Coronary artery (tissue), 2 donors: ENCODE measurements around the gene BOD1.

Source experiments
- DNase-seq: peaks from one replicate; pipeline ENCODE4 v3.0.0-alpha.2; 2017; ENCODE audit warnings: low spot score
- H3K27ac ChIP-seq, 2 donors: fragments of 200-600 bp; sonication (generic); one replicate each; pipeline ENCODE4 v1.5.1; 2016 to 2019
- H3K4me3 ChIP-seq: fragments of 200-600 bp; sonication (generic); 2 replicates; pipeline ENCODE4 v1.5.1; 2016; ENCODE audit warnings: mild to moderate bottlenecking, moderate library complexity
- TF ChIP-seq, protein P1 (sequence below): fragments of 200-600 bp; sonication (generic); IDR thresholded peaks from one replicate; pipeline ENCODE4 v1.5.1; 2019; ENCODE audit warnings: antibody characterized with exemption

BOD1 gene

DNA sequence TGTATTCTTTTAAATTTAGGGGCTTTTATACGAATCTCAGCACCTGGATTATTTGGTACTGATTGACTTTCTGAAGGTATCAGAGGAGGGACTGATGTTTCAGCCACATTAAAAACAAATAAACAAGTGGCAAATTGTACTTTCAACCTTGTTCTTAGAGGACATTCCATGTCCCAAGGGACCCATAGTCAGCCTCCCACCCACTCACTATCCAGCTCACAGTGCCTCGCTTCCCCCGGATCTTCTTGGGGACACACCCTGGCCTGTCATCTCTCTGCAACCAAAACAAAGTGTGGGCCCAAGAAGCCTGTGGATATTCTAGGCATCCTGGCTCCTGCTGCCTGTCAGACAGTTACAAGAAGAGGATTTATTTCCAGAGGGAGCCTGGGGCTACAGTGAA lies 8.8 kb upstream of the BOD1 start:
- no peak overlapping the region for H3K4me3 ChIP-seq
- TF ChIP-seq, protein P1, sequence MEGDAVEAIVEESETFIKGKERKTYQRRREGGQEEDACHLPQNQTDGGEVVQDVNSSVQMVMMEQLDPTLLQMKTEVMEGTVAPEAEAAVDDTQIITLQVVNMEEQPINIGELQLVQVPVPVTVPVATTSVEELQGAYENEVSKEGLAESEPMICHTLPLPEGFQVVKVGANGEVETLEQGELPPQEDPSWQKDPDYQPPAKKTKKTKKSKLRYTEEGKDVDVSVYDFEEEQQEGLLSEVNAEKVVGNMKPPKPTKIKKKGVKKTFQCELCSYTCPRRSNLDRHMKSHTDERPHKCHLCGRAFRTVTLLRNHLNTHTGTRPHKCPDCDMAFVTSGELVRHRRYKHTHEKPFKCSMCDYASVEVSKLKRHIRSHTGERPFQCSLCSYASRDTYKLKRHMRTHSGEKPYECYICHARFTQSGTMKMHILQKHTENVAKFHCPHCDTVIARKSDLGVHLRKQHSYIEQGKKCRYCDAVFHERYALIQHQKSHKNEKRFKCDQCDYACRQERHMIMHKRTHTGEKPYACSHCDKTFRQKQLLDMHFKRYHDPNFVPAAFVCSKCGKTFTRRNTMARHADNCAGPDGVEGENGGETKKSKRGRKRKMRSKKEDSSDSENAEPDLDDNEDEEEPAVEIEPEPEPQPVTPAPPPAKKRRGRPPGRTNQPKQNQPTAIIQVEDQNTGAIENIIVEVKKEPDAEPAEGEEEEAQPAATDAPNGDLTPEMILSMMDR: no peak
- no peak for DNase-seq
- no peak overlapping the region for H3K27ac ChIP-seq

DNA sequence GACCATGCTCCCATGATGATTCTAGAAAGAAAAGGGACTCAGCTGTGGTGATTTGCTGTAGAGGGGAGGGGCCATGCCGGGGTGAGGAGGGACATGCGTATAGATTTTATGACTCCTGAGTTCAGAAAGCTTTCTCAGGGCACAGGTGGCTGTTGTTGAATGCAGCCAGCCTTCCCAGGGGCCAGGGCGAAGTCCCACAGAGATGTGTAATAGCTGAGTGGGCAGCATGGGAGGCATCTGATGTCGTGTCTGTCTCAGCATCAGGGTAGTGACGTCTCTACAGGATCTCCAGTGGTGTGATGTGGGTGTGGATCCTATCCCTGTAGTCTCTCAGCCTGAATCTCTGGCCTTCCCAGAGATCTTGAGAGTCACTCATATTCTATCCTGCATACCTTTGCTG lies 7.8 kb upstream of the BOD1 start:
- H3K4me3 ChIP-seq: no peak overlapping the region
- DNase-seq: no peak
- no peak overlapping the region for H3K27ac ChIP-seq
- TF ChIP-seq, protein P1: no peak

GRCh38 chr5:173623789-173624188 lies 7.3 kb upstream of the BOD1 start:
- no peak for DNase-seq
- H3K27ac ChIP-seq: no peak overlapping the region
- TF ChIP-seq, protein P1: no peak

DNA sequence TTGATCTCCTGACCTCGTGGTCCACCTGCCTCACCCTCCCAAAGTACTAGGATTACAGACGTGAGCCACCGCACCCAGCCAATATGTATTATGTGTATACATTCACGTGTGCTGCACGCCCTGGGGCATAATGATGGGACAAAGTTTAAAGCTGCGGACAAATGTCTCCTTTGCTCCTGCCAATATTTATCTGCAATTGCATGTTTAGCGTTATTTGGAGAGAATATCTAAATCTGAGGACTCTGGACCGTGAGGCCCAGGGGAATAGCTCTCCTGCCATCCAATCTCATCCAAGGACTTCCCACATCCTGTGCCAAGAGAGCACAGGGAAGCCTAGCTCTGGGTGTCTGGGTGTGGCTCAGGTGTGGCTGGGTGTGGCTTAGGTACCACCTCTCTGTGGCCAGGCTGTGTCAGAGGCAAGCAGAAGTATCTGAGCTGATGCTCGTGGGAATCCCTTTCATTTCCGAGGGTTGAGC lies 6.9 kb upstream of the BOD1 start:
- TF ChIP-seq, protein P1: no peak
- Histone ChIP-seq H3K4me3 (no peak overlapping the region), H3K27ac (no peak overlapping the region)
- no peak for DNase-seq

More at GRCh38 chr5:173623789-173624188, 7.3 kb upstream of the BOD1 start:
- H3K4me3 ChIP-seq: no peak overlapping the region

DNA sequence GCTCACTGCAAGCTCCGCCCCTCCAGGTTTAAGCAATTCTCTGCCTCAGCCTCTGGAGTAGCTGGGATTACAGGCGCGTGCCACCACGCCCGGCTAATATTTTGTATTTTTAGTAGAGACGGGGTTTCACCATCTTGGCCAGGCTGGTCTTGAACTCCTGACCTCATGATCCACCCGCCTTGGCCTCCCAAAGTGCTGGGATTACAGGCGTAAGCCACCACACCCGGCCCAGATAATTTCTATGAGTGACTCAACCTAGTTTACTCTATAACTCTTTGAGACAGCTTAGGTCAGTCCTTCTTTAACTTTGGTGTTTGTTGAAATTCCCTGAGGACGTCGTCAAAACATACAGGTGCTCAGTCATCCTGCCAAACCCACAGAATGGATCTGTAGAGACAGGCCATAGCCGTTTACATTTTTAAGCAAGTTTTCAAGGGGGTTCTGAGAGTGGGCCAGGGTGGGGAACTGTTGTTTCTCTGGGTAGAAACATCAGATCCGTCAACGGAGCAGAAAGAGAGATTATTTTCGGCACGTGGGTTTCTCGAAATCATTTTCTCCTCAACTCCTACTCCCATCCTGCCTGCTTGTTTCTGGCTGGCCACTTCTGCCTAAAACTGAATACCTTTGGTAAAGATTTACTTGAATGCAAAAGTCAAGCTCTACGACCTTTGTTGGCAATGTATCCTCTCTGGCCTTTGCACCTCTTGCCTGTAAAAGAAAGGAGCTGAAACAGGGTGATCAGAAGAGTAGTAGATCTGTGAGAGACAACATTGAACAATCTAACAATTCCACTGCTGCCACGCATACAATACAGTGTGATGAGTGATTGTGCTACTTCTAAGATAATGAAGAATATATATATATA lies 6.0 kb upstream of the BOD1 start:
- no peak overlapping the region for H3K27ac ChIP-seq
- H3K4me3 ChIP-seq: no peak overlapping the region
- TF ChIP-seq, protein P1: no peak
- no peak for DNase-seq

DNA sequence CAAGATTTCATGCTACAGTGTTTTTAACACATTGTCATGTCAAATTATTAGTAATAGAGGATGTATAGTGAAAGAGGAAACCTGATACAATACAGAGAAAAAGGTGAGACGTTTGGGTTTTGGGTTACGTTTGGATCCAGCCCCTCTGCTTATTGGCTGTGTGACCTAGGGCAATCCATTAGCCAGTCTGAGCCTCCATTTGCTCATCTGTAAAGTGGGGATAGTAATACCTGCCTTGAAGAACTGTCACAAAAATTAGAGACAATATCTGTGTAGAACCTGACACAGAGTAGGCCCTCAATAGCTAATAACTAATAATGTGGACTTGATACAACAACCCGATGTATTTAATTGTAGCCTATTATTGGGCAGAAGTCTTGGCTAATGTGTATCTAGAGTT lies 4.3 kb upstream of the BOD1 start:
- H3K27ac ChIP-seq: no peak overlapping the region
- TF ChIP-seq, protein P1: no peak
- H3K4me3 ChIP-seq: no peak overlapping the region
- no peak for DNase-seq

GRCh38 chr5:173618927-173619519 lies 2.6 kb upstream of the BOD1 start:
- H3K4me3 ChIP-seq: no peak overlapping the region
- DNase-seq: no peak
- TF ChIP-seq, protein P1: peak; percentile 62
- H3K27ac ChIP-seq: no peak overlapping the region
